Measurements from ENCODE around the gene RNF166.

RNF166 gene

GRCh38 chr16:88655053-88655732 is 51.0 kb downstream of the RNF166 start:
- Mint-ChIP-seq H3K27me3 (no peaks in the 10 kb centered on the region), H3K27ac (no peak overlapping the region), H3K36me3 (no peaks in the 10 kb centered on the region), H3K4me1 (ENCODE audit: low read depth) (peaks cover 7% of the 10 kb centered on the region), H3K4me3 (no peak overlapping the region), H3K9me3 (ENCODE audit: low read depth) (no peaks in the 10 kb centered on the region)

GRCh38 chr16:88654363-88655052 is 51.7 kb downstream of the RNF166 start:
- H3K4me3 Mint-ChIP-seq: no peak overlapping the region
- H3K4me1 Mint-ChIP-seq (ENCODE audit: low read depth): peaks cover 8% of the 10 kb centered on the region
- H3K27me3 Mint-ChIP-seq: no peaks in the 10 kb centered on the region
- no peaks in the 10 kb centered on the region for H3K36me3 Mint-ChIP-seq
- H3K27ac Mint-ChIP-seq: no peak overlapping the region
- no peaks in the 10 kb centered on the region for H3K9me3 Mint-ChIP-seq (ENCODE audit: low read depth)

- peaks cover 14% of the 10 kb centered on the region for H3K4me1 Mint-ChIP-seq (ENCODE audit: low read depth)
- no peaks in the 10 kb centered on the region for H3K27me3 Mint-ChIP-seq
- peaks cover 2% of the 10 kb centered on the region for H3K36me3 Mint-ChIP-seq
- peak overlapping the region; percentile 22 for H3K27ac Mint-ChIP-seq
- H3K4me3 Mint-ChIP-seq: no peak overlapping the region
- no peaks in the 10 kb centered on the region for H3K9me3 Mint-ChIP-seq (ENCODE audit: low read depth)
Observed at GRCh38 chr16:88653596-88654362, 52.4 kb downstream of the RNF166 start.

- no peak overlapping the region for H3K4me3 Mint-ChIP-seq
- peaks cover 2% of the 10 kb centered on the region for H3K36me3 Mint-ChIP-seq
- peak overlapping the region; percentile 22 for H3K27ac Mint-ChIP-seq
- H3K27me3 Mint-ChIP-seq: no peaks in the 10 kb centered on the region
- peaks cover 16% of the 10 kb centered on the region for H3K4me1 Mint-ChIP-seq (ENCODE audit: low read depth)
- no peaks in the 10 kb centered on the region for H3K9me3 Mint-ChIP-seq (ENCODE audit: low read depth)
Observed at GRCh38 chr16:88653101-88653500, 53.1 kb downstream of the RNF166 start.

GRCh38 chr16:88652762-88653063 is 53.5 kb downstream of the RNF166 start:
- peaks cover 16% of the 10 kb centered on the region for H3K4me1 Mint-ChIP-seq (ENCODE audit: low read depth)
- H3K27ac Mint-ChIP-seq: no peak overlapping the region
- H3K36me3 Mint-ChIP-seq: peaks cover 2% of the 10 kb centered on the region
- no peaks in the 10 kb centered on the region for H3K27me3 Mint-ChIP-seq
- H3K9me3 Mint-ChIP-seq (ENCODE audit: low read depth): no peaks in the 10 kb centered on the region
- no peak overlapping the region for H3K4me3 Mint-ChIP-seq

GRCh38 chr16:88651989-88652761 is 54.0 kb downstream of the RNF166 start:
- Mint-ChIP-seq H3K9me3 (ENCODE audit: low read depth) (no peaks in the 10 kb centered on the region), H3K4me1 (ENCODE audit: low read depth) (peaks cover 16% of the 10 kb centered on the region), H3K4me3 (no peak overlapping the region), H3K27ac (peak overlapping the region; percentile 58), H3K27me3 (no peaks in the 10 kb centered on the region), H3K36me3 (peaks cover 2% of the 10 kb centered on the region)

GRCh38 chr16:88651276-88651988 is 54.8 kb downstream of the RNF166 start:
- H3K27me3 Mint-ChIP-seq: no peaks in the 10 kb centered on the region
- H3K4me1 Mint-ChIP-seq (ENCODE audit: low read depth): peaks cover 16% of the 10 kb centered on the region
- H3K4me3 Mint-ChIP-seq: peak overlapping the region; percentile 89
- H3K27ac Mint-ChIP-seq: peak overlapping the region; percentile 85
- H3K9me3 Mint-ChIP-seq (ENCODE audit: low read depth): no peaks in the 10 kb centered on the region
- peaks cover 2% of the 10 kb centered on the region for H3K36me3 Mint-ChIP-seq

GRCh38 chr16:88650749-88651275 is 55.4 kb downstream of the RNF166 start, which contains the start of gene CYBA:
CYBA (minus strand) TSS chr16:88651053; CDS start chr16:88651013, 40 bp downstream.
- no peaks in the 10 kb centered on the region for H3K9me3 Mint-ChIP-seq (ENCODE audit: low read depth)
- peaks cover 2% of the 10 kb centered on the region for H3K36me3 Mint-ChIP-seq
- peak within 1 kb of the TSS; percentile 85 for H3K27ac Mint-ChIP-seq
- peak within 1 kb of the TSS; percentile 89 for H3K4me3 Mint-ChIP-seq
- peaks cover 16% of the 10 kb centered on the region for H3K4me1 Mint-ChIP-seq (ENCODE audit: low read depth)
- no peaks in the 10 kb centered on the region for H3K27me3 Mint-ChIP-seq

GRCh38 chr16:88649924-88650748 is 56.1 kb downstream of the RNF166 start:
- H3K4me3 Mint-ChIP-seq: peak overlapping the region; percentile 89
- H3K9me3 Mint-ChIP-seq (ENCODE audit: low read depth): no peaks in the 10 kb centered on the region
- peaks cover 2% of the 10 kb centered on the region for H3K36me3 Mint-ChIP-seq
- H3K27ac Mint-ChIP-seq: no peak overlapping the region
- peaks cover 16% of the 10 kb centered on the region for H3K4me1 Mint-ChIP-seq (ENCODE audit: low read depth)
- no peaks in the 10 kb centered on the region for H3K27me3 Mint-ChIP-seq

- no peaks in the 10 kb centered on the region for H3K9me3 Mint-ChIP-seq (ENCODE audit: low read depth)
- peaks cover 2% of the 10 kb centered on the region for H3K36me3 Mint-ChIP-seq
- H3K4me3 Mint-ChIP-seq: peak overlapping the region; percentile 89
- H3K4me1 Mint-ChIP-seq (ENCODE audit: low read depth): peaks cover 17% of the 10 kb centered on the region
- H3K27ac Mint-ChIP-seq: peak overlapping the region; percentile 81
- no peaks in the 10 kb centered on the region for H3K27me3 Mint-ChIP-seq
Observed at GRCh38 chr16:88649195-88649923, 56.8 kb downstream of the RNF166 start.

GRCh38 chr16:88647178-88648070 is 58.8 kb downstream of the RNF166 start:
- no peak overlapping the region for H3K4me3 Mint-ChIP-seq
- no peaks in the 10 kb centered on the region for H3K27me3 Mint-ChIP-seq

More at GRCh38 chr16:88647178-88648070, 58.8 kb downstream of the RNF166 start:
- Mint-ChIP-seq H3K36me3 (peaks cover 2% of the 10 kb centered on the region), H3K4me1 (ENCODE audit: low read depth) (peaks cover 18% of the 10 kb centered on the region), H3K9me3 (ENCODE audit: low read depth) (no peaks in the 10 kb centered on the region), H3K27ac (no peak overlapping the region)

All from activated naive CD8-positive, alpha-beta T cell (primary cell).